Glomerular visceral epithelial cell (primary cell): ENCODE results near the gene MATK.
A peak's percentile ranks its signal among the peaks of the same experiment; 100 is the strongest.

Experiments used
- DNase-seq: peaks from one replicate; pipeline ENCODE4 v3.0.0-alpha.2; 2016; ENCODE audit errors: extremely low spot score

The MATK gene

DNA sequence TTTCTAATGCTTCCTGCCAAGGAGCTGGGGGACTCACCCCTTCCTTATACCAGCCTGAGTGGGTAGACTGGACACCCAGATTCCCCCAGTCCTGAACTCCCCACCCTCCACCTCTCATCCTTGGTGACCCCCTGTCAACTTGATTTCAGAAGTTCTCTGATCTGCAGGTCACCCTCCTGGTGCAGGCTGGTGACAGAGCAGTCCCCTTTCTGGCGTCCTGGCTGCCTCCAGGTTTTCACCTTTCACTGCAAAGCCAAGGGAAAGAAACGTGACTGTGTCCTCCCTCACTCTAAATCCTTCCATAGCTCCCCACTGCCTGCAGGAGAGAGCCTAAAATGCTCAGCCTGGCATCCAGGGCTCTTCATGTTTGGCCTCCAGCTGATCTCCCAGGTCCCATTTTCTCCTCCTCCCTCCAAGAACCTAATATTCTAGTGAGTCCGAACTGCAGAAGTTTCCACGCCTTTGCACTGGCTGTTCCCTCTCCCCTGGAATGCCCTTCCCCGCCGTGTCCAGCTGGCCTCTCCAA, 4.1 kb upstream of the MATK start:
- no peak for DNase-seq

DNA sequence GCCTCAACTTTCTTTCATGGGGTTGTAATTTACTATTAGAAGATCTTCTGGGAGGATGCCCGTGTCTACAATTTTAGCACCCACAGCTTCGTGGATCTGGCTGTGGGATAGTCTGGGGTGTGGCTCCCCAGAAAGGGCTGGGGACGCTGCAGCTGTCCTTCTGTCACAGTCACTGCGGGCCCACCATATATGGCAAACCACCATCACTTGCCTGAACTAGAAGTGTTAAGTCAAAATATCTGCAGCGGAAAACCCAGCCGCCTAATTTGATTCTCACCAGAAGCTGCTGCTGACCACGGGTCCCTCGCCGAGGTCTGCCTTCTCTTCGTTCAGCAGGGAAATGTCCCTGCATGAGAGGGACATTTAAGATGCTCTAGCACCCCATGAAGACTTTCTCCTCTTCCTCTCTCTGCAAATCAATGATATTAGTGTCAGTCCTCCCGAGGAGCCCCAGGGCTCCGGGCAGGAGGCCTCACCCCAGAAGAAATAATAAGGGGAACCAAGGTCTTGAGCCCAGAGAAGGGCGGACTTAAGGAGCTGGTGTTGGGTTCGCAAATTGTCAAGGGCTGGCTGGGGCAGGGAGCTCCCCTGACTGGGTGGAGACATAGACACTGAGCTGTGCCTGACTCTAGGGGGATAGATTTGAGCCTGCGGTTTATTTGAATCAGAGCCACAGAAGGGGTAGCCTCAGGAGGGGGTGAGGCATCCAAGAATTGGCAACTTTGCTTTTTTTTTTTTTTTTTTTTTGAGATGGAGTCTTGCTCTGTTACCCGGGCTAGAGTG, 3.0 kb upstream of the MATK start:
- DNase-seq: no peak

DNA sequence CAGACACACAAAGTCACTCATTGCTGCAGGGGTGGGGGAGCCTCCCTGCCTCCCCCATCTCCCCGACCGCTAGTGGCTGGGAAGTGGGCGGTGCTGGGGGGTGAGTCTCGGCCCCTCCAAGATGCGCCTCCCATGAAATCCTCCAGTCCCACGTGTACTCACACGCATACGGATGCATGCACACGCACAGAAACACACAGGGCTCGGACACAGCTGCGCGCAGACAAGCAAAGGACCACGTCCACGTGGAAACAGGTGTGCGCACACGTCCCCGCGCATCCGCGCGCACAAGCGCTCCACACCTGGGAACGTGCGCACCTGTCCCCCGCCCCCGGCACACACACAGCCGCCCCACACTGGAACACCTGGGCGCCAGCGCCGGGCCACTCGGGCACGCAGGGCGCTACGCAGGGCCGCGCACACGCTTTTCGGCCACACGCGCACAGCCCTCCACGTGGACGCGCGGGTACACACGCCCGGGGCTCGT, 687 bp downstream of the MATK start:
- no peak for DNase-seq

DNA sequence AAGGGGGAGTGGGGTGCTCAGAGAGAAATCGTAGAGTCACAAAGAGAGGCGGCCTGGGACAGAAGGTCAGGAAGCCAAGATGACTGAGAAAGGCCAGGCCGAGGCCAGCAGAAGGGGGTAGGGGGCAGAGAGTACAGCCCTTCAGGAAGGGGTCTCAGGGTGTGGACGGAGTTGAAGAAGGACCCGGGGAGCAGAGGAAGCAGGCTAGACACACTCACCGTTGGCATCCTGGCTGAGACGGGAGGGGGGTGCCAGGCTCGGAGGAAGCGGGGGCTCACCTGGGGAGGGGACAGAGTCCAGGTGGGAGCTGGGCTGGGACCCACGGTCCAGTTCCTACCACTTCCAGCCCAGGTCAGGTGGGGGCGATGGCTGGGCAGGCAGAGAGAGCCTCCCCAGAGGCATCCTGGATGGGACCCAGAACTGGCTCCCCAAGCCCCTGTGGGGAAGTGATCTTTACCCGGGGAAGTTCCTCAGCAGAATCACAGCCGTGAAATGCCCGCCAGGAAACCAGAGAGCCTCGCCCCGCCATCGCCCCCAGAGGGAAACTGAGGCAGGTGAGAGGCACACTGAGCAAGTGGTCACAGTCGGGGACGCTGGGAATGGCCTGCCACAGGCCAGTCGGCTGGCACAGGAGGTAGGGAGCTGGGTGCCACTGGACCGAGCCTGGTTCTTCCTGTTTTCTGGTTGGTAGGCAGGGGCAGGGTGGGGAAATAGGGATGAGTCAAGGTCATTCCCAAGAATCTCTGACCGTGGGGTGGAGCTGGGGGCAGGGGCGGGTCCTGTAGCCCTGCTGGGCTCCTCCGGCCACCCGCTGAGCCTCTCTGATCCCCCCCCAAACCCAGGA, 1.4 kb downstream of the MATK start:
- peak; percentile 27 for DNase-seq

DNA sequence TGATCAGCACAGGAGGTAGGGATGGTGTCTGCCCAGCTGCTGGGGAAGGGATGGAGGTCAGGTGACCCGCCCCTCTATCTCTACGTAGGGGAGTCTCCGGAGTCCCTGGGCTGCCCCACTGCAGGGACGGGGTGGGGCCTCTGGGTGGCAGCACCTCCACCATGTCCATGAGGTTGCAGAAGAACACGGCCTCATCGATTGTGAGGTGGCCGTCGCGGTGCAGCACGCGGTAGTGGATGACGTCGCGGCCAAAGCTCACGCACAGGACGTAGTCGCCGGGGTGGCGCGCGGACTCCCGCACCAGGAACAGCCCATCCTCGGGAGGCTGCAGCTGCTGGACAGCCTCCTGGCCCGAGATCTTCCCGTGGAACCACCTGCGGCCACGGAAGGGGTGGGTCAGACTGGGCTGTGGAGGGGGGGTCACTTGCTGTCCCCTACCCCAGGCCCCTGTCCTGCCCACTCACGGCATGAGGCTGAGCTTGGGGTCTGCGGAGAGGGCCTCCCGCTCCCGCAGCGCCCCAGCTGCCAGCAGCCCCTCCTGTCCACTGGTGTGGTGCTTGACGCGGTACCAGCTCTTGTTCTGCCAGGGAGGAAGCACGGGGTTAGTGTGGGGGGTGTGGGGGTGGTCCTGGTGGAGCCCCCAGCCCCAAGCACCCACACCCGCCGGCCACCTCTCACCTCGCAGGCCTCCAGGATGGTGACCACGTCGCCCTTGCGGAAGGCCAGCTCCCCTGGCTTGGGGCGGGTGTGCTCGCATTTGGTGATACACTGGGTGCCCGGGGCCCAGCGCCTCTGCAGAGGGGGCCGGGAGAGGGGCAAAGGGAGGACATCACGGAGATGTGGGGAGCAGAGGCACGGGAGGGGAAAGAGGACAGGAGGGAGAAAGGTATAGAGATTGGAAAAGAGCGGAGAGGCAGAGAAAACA, 2.3 kb downstream of the MATK start:
- no peak for DNase-seq

DNA sequence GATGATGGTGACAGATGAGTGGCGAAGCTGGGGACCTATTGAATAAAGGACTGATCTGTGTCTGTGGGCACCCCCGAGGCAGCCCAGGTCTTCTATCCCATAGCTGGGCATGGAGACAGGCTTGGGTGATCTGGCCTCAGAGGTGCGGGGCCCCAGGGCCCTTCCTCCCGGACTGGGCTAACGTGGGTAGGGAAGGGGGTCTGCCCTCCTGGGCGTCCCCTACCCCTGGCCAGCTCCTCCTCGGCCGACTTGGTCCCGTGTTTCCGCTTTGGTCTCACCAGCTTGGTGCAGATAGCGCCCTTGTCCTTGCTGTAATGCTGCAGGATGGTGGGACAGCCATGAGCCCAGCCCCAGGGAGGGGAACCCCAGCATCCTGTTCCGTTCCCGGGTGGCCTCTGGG, 3.3 kb downstream of the MATK start:
- no peak for DNase-seq

DNA sequence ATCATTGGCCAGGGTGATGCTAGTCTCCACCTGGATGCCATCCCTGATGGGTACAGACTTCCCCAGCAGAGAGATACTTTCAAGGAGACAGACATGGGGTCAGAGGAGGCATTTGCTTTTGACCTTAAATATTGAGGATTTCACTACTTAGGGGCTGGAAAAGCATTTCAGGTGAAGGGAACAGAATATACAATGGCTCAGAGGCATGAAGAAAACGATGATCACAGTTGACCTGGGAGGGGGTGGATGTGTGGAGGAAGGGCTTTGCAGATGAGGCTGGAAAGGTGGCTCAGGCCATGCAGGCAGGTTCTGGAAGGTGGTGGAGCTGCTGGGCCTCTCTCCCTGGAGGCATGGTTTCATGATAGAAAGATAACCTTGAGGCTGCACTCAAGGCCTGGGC, 3.9 kb downstream of the MATK start:
- no peak for DNase-seq

DNA sequence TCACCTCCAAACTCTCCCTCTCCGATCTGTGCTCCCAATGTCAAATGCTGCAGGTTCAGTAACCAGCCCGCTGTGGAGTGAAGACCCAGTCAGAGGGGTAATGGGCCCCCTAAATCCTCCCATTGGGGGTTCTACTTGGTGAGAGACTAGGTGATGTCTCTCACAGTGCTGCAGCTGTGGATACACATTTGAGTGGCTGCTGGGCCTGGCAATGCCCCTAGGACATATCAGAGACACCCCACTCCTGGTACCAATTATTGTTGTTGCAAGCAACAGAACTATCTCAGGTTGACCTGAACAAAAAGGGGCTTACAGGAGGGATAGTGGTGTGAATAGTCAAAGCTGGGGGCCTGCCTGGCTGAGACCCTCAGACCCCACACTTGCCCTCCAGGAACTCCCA, 4.6 kb downstream of the MATK start:
- no peak for DNase-seq

DNA sequence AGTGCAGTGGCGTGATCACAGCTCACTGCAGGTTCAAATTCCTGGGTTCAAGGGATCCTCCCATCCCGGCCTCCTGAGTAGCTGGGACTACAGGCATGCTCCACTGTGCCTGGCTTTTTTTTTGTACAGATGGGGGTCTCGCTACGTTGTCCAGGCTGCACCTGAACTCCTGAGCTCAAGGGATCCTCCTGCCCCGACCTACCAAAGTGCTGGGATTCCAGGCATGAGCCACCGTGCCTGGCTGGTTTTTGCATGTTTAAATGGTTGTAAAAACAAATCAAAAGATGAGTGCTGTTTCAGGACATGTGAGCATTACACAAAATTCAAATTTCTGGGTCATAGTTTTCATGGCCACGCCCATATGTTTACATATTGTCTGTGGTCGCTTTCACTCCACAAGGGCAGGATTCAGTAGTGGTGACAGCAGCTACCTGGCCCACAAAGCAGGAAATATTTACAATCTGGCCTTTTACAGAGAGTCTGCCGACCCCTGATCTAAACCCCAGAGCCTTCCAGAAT, 5.3 kb downstream of the MATK start:
- DNase-seq: no peak

DNA sequence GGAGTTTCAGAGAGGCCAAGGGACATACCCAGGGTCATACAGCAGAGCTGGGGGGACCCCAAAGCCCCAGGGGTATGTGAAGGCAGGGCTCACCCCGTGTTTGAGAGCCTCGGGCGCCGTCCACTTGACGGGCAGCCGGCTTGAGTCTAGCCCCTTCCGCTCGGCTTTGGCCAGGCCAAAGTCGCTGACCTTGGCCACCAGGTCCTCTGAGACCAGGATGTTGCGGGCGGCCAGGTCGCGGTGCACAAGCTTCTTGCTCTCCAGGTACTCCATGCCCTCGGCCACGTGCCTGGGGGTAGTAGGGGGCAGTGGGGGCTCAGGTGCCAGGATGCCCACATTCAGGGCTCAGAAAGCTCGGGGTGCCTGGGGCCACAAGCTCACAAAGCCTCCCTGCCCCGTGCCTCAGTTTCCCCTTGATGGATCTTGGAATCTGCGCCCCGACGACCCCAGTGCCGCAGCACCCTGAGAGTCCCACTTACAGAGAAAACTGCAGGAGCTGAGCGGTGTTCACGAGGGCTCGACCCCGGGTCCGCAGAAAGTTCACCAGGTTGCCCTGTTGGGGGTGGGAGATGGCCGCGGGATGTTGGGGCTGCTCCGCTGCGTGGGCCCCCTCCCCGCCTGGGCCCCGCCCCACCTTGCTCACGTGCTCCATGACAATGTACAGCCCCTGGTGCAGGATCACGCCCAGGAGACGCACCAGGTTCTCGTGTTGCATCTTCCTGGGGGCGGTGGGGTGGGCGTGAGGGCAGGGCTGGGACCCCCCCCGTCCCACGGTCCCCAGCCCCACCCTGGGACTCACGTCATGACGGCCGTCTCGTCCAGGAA, 7.1 kb downstream of the MATK start:
- DNase-seq: no peak

DNA sequence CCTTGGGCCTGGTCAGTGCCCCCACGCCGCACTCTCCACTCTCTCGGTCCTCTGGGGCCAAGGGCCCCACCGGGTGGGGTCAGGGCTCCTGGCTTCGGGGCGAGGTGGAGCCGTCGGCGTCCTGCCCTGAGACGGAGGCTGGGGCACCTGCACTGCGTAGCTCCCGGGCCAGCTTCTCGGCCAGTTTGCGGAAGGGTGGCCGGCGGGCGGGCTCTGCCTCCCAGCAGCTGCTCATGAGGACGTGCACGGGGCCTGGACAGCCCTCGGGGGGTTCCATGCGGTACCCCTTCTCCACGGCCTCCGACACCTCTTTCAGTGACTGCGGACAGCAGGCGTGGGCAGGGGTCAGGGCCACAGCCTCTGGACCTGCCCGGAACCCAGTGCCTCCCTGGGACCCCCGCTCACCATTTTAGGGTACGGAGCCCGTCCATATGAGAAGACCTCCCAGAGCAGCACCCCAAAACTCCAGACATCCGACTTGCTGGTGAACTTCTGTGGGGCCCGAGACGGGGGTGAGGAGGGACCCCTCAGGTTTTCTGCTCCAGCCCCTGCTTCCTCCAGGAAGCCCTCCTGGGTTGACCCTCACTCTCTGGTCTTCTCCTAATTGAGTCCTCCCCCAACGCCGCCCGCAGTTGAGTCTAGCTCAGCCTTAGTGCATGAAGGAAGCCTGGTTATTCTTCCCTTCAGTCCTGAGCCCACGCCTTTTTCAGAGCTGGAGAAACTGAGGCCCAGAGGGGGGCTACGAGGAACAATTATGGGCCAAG, 7.9 kb downstream of the MATK start:
- no peak for DNase-seq

DNA sequence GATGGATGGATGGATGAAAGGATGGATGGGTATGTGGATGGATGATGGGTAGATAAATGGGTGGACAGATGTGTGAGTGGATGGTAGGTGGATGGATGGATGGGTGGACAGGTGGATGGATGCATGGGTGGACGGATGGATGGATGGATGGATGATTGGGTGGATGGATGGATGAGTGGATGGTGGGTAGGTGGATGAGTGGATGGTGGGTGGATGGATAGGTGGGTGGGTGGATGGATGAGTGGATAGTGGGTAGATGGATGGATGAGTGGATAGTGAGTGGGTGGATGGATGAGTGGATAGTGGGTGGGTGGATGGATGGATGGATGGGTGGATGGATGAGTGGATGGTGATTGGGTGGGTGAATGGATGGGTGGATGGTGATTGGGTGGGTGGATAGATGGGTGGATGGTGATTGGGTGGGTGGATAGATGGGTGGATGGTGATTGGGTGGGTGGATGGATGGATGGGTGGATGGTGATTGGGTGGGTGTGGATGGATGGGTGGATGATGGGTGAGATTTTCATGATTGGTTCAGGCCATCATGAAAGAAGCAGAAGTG, 9.6 kb downstream of the MATK start:
- DNase-seq: no peak

DNA sequence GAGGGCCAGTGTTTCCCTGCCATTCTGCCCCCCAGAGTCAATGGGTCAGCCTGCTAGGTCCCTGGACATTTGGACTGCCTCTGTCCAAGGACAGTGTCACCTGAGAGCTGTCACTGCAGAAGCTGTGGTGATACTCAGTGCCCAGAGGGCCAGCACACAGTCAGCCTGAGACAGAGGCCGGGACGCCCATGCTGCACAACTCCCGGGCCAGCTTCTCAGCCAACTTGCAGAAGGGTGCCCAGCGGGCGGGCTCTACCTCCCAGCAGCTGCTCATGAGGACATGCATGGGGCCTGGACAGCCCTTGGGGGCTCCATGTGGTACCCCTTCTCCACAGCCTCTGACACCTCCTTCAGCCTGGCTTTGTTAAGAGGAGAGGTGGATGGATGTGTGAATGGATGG, 10.3 kb downstream of the MATK start:
- no peak for DNase-seq

DNA sequence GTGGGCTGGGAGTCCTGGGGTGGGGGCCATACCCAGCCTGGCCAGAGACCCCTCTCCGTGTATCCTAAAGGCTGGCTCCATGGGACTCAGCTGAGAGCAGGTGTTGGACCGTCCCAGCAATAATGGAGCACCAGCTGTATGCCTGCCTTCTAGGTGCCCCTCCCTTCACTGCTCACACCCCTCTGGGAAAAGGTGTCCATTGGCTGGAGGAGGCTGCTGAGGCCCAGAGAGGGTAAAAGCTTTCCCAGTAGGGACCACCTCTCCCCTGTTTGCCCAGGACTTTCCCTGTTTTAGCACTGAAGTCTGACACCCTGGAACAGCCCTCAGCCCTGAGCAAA, 10.8 kb downstream of the MATK start:
- no peak for DNase-seq

DNA sequence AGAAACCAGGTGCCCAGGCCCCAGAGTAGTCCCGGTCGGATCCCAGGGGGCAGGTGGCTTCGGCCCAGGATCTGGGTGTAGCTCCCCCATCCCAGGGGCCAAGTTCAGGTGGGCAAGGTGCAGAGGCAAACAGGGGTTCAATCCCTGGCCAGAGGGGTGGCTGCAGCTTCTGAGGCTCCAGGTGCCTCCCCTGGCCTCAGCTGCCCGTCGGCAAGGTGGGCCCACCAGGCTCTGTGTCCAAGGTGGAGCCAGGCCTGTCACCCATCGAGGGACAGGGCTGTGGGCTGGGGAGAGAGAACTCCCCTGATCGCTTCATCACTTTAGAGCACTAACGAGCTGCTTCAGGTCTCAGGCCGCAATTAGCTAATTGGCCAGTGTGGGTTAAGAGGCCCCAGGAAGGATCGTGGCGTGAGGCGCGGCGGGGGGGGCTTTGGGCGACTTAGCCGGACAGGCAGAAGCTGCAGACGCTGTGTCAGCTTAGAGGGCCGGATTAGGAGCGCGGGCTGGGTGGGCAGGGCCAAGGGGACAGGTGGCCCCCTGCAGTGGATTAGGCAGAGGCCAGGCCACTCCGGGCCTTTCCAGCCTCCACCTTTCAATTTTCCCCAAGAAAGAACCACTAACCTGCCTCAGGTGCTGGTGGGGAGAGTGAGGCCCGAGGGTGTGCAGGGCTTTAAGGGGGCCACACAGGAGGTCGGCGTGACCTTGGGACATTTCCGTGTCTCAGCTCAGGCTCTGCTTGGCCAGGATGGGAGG, 11.4 kb downstream of the MATK start:
- no peak for DNase-seq

DNA sequence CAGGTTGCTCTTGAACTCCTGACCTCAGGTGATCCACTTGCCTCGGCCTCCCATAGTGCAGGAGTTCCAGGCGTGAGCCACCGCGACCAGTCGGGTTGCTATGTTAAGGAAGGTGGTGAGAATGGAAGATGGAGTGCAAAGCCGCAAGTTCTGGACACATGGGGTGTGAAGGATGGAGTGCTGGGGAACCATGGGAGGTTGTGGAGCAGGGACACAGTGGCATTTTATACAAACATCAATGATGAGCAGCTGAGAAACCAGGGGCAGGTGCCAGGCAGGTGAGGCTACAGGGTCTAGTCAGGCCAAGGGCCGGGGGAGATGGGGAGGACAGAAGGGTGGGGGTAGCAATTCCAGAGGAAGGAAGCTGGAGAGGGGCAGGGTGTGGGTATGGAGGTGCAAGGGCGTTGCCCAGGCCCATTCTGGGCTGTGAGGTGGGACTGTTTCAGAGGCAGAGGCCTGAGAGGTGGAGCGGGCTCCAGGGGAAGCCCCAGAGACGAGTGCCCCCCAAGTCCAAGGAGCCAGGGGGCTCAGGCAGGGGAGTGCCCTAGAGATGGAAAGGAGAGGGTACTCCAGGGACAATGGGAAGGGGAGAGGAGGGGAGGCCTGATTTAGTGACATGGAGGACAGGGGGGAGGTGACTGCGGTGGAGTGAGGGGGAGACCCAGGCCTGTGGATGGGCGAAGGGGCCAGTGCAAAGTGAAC, 12.2 kb downstream of the MATK start:
- no peak for DNase-seq

DNA sequence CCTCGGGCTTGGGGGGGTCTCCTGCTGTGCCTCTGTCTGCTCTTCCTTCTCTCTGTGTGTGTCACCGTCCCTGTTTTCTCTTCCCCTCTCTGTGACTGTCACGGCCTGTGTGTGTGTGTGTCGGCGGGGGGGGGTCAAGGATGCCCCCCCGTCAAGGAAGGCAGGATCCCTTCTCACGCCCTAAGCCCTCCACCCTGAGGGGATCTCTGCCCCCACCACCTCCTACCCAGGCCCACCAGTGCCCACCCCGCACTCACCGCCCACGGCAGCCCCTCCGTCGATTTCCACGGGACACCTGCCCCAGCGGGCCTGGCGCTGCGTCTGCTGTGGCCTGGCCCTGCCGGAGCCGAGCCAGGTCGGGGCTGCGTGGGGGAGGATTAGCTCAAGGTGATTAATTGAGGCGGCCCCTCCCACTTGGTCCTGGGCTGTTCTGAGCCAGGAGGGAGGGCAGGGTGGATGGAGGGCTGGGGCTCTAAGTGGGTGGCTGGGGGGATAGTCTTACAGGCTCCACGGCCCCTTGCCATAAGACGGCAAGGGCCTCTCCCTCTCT, 14.2 kb downstream of the MATK start, which contains the start of gene RAX2:
RAX2 (minus strand) TSS at position 323 of the 550 bp plus-strand sequence. CDS start 486 bp downstream, outside the sequence.
- DNase-seq: no peak
